ENCODE results near the gene BARX2. TPM values are rescaled to one million over a fixed set of nuclear protein-coding genes. Genes with fewer than 3 reads are reported as not detected.

BARX2 gene
- polyA plus RNA-seq, 1 experiment = not detected

DNA sequence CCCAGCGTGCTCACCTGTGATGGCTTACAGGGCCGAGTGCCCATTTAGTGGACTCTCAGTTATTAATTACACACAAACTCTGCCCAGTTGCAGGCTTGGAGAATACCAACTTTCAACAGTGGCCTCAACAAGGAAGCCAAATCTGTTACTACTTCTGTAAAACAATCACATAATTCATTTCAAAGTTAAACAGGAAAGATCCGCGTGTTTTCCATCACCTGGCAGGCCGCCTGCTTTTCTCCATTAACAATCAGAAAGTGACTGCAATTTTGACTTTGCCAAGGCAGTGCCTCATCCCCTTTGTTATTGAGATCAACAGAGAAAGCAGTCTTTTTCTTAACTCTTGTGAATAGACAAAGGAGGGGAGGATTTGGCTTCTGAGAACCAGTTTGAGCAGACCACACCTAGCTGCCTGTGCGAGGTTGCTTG, 77.7 kb downstream of the BARX2 start:
- ChIA-PET POLR2A (no interaction called here), CTCF (no interaction called here)
- TF ChIP-seq, protein P1, sequence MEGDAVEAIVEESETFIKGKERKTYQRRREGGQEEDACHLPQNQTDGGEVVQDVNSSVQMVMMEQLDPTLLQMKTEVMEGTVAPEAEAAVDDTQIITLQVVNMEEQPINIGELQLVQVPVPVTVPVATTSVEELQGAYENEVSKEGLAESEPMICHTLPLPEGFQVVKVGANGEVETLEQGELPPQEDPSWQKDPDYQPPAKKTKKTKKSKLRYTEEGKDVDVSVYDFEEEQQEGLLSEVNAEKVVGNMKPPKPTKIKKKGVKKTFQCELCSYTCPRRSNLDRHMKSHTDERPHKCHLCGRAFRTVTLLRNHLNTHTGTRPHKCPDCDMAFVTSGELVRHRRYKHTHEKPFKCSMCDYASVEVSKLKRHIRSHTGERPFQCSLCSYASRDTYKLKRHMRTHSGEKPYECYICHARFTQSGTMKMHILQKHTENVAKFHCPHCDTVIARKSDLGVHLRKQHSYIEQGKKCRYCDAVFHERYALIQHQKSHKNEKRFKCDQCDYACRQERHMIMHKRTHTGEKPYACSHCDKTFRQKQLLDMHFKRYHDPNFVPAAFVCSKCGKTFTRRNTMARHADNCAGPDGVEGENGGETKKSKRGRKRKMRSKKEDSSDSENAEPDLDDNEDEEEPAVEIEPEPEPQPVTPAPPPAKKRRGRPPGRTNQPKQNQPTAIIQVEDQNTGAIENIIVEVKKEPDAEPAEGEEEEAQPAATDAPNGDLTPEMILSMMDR (IDR thresholded peaks at IDR 0.05; ENCODE audit: insufficient read depth, low read depth, low read length) = no peak
- Histone ChIP-seq H3K27me3 (ENCODE audit: control insufficient read depth, insufficient read depth, low read length) (no peaks in the 10 kb centered on the region), H3K36me3 (ENCODE audit: control insufficient read depth, insufficient read depth, low read length) (no peaks in the 10 kb centered on the region), H3K4me3 (ENCODE audit: low read depth, low read length) (no peak overlapping the region)
- no peak for DNase-seq (ENCODE audit: low read depth)

DNA sequence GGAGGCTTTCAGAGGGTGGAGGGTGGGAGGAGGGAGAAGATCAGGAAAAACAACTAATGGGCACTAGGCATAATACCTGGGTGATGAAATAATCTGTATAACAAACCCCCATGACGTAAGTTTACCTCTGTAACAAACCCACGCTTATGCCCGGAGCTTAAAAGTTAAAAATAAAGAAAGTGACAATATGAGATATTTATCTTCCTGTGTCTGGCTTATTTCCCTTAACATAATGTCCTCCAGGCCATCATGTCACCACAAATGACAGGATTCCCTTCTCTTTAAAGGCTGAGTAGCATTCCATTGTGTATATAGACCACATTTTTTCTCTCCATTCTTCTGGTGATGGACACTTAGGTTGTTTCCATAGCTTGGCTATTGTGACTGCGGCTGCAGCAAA, 79.5 kb downstream of the BARX2 start:
- no peak overlapping the region for H3K4me3 ChIP-seq (ENCODE audit: low read depth, low read length)
- H3K36me3 ChIP-seq (ENCODE audit: control insufficient read depth, insufficient read depth, low read length) = no peaks in the 10 kb centered on the region
- TF ChIP-seq, protein P1 (IDR thresholded peaks at IDR 0.05; ENCODE audit: insufficient read depth, low read depth, low read length) = no peak
- POLR2A ChIA-PET = no interaction called here
- CTCF ChIA-PET = no interaction called here
- H3K27me3 ChIP-seq (ENCODE audit: control insufficient read depth, insufficient read depth, low read length) = no peaks in the 10 kb centered on the region
- no peak for DNase-seq (ENCODE audit: low read depth)

DNA sequence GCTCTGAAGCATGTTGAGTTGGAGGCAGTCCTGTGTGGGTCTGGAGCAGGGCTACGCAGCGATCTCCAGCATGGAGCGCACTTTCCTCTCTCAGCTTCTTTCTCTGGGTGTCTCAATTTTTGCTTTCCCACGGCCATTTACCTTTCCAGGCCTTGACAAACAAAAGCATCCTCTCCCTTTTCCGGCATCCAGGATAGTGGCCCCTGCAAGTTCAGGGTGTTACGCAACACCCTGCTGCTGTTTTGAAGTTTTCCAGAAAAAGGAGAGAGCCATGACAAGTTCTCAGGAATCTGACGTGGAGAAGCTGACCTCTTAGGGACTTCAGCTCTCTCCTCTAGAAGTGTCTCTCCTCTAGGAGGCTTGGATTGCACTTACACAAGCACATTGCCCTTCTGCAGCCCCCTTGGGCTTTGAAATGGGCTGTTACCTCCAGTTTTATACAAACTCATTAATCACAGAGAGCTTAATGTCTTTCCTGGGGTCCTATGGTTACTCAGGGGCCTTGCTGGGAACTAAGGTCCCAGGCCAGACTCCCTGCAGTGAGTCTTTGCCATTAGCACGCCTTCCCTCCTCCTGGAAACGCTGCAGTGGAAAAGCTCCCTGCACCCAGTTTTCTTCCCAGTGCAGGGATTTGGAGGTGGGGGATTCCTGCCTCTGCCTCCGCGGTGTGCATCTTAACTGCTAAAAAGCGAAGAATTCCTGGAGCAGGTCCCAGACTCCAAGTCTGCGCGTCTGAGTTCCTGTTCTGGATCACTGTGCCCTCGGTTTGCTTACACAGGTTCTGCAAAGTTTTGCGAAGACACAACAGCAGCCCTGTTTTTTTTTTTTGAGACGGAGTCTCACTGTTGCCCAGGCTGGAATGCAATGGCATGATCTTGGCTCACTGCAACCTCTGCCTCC, 80.4 kb downstream of the BARX2 start:
- no peak overlapping the region for H3K4me3 ChIP-seq (ENCODE audit: low read depth, low read length)
- POLR2A ChIA-PET = no interaction called here
- DNase-seq (ENCODE audit: low read depth) = no peak
- CTCF ChIA-PET = interaction anchor here (0.6 kb wide), 1 partner anchor 368 kb away, joined by 3 read pairs; no protein-coding TSS in a partner anchor
- TF ChIP-seq, protein P1 (IDR thresholded peaks at IDR 0.05; ENCODE audit: insufficient read depth, low read depth, low read length) = no peak
- no peaks in the 10 kb centered on the region for H3K36me3 ChIP-seq (ENCODE audit: control insufficient read depth, insufficient read depth, low read length)
- no peaks in the 10 kb centered on the region for H3K27me3 ChIP-seq (ENCODE audit: control insufficient read depth, insufficient read depth, low read length)

DNA sequence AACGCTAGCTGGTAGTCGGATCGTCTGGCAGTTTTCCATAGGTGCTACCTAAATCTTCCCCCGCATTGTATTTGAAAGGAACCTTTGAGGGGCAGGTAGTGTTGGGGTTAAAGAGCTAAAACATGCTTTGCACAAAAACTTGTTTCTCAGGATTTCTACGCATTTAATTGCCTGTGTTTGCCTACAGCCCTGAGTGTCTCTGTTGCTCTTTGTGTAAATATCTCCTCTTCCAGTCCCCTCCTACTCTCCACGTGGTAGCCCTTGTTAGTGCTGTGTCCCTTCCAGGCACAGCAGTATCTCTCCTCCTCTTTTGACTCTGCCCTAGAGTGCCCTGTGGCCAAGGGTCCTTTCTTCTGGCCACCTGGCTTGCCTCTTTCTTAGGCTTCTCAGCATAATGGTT, 81.7 kb downstream of the BARX2 start:
- TF ChIP-seq, protein P1 (IDR thresholded peaks at IDR 0.05; ENCODE audit: insufficient read depth, low read depth, low read length) = no peak
- Histone ChIP-seq H3K36me3 (ENCODE audit: control insufficient read depth, insufficient read depth, low read length) (no peaks in the 10 kb centered on the region), H3K27me3 (ENCODE audit: control insufficient read depth, insufficient read depth, low read length) (no peaks in the 10 kb centered on the region), H3K4me3 (ENCODE audit: low read depth, low read length) (no peak overlapping the region)
- POLR2A ChIA-PET = no interaction called here
- CTCF ChIA-PET = no interaction called here
- DNase-seq (ENCODE audit: low read depth) = no peak

DNA sequence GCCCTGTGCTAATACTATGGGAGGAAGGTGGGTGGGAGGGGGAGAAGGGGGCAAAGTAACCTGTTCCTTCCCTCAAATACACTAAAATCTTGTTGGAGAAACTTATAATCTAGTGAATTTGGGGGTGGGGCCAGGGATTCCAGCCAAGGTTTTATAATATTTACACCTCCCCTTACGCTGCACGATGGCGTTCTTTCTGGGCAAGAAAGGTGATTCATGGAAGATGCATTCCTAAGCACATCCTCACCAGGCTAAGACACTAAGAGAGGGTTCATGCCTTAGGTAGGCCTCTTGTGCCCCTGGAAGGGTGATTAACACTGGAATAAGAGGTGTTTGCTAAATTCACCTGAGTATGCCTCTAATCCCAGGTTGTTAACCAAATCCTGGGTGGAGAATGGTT, 82.6 kb downstream of the BARX2 start:
- TF ChIP-seq, protein P1 (IDR thresholded peaks at IDR 0.05; ENCODE audit: insufficient read depth, low read depth, low read length) = no peak
- Histone ChIP-seq H3K36me3 (ENCODE audit: control insufficient read depth, insufficient read depth, low read length) (no peaks in the 10 kb centered on the region), H3K27me3 (ENCODE audit: control insufficient read depth, insufficient read depth, low read length) (no peaks in the 10 kb centered on the region), H3K4me3 (ENCODE audit: low read depth, low read length) (no peak overlapping the region)
- DNase-seq (ENCODE audit: low read depth) = no peak
- CTCF ChIA-PET = no interaction called here
- POLR2A ChIA-PET = no interaction called here

All from BJ (cell line).